Mucosa of stomach (tissue), 1 donor: ENCODE measurements around the gene RET.

ENCODE experiments used
- H3K27me3 ChIP-seq: one replicate; pipeline ENCODE4 v1.7.0; 2013; ENCODE audit warnings: mild to moderate bottlenecking, low read length; ENCODE audit not compliant: control insufficient read depth, insufficient read depth
- H3K36me3 ChIP-seq: one replicate; pipeline ENCODE4 v1.7.0; 2013; ENCODE audit warnings: low read length; ENCODE audit not compliant: control insufficient read depth, insufficient read depth
- H3K4me1 ChIP-seq: one replicate; pipeline ENCODE4 v1.7.0; 2013; ENCODE audit warnings: mild to moderate bottlenecking, low read length; ENCODE audit not compliant: control insufficient read depth, insufficient read depth
- H3K4me3 ChIP-seq: one replicate; pipeline ENCODE4 v1.7.0; 2013; ENCODE audit warnings: low read length
- H3K9ac ChIP-seq: one replicate; pipeline ENCODE4 v1.7.0; 2013; ENCODE audit warnings: mild to moderate bottlenecking, low read length, moderate library complexity
- H3K9me3 ChIP-seq: one replicate; pipeline ENCODE4 v1.7.0; 2013; ENCODE audit warnings: mild to moderate bottlenecking, low read length, moderate library complexity; ENCODE audit not compliant: control insufficient read depth
- donor health status: Pancreatic carcinoma.

Gene RET

DNA sequence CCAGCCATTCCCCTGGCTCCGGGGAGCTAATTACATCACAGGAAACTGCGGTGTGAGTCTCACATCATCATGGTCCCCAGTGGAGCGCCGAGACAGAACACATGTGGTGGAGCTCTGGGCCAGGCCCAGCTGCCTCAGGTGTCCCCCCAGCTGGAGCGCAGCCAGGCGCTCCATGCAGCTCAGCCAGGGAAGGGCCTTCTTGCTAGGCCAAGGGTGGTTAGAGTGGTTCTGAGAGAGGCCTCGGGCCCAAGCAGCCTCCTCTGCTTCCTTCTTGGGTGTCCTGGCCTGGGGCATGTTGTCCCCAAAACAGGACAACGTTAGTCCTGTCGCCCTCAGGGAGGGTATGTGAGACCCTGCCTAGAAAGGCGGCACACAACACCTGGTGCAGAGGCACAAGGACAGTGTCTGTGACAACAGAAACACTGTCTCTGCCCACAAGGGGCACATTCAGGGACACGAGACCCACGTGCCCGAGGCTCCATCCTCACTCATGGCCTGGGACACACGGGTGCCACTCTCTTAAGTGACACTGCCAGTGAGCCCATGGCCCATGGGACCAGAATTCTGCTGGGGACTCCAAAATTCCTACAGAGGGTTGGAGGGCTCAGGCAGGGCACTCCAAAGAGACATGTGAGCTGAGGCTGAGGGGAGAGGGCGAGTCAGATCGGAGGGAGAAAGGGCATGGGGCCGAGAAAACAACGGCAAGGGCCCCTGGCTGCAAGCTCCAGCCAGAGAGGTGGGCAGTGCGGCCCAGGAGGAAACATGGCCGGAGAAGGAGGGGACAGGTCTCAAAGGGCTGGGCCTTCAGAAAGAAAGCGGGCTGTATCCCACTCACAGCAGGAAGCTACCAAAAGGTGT, 37.0 kb upstream of the RET start:
- Histone ChIP-seq H3K27me3 (no peaks in the 10 kb centered on the region), H3K4me3 (no peak overlapping the region), H3K9ac (no peak overlapping the region), H3K4me1 (no peaks in the 10 kb centered on the region), H3K36me3 (no peaks in the 10 kb centered on the region), H3K9me3 (no peaks in the 10 kb centered on the region)

- no peaks in the 10 kb centered on the region for H3K36me3 ChIP-seq
- no peak overlapping the region for H3K9ac ChIP-seq
- no peaks in the 10 kb centered on the region for H3K9me3 ChIP-seq
- H3K27me3 ChIP-seq = no peaks in the 10 kb centered on the region
- no peak overlapping the region for H3K4me3 ChIP-seq
- H3K4me1 ChIP-seq = no peaks in the 10 kb centered on the region
Measured at GRCh38 chr10:43040482-43041256, 36.2 kb upstream of the RET start.

GRCh38 chr10:43041422-43042342, 35.2 kb upstream of the RET start:
- no peaks in the 10 kb centered on the region for H3K27me3 ChIP-seq
- no peaks in the 10 kb centered on the region for H3K4me1 ChIP-seq
- H3K9me3 ChIP-seq = no peaks in the 10 kb centered on the region
- H3K4me3 ChIP-seq = no peak overlapping the region
- no peak overlapping the region for H3K9ac ChIP-seq
- H3K36me3 ChIP-seq = no peaks in the 10 kb centered on the region

GRCh38 chr10:43042503-43043341, 34.1 kb upstream of the RET start:
- no peaks in the 10 kb centered on the region for H3K4me1 ChIP-seq
- H3K9ac ChIP-seq = no peak overlapping the region
- no peak overlapping the region for H3K4me3 ChIP-seq
- no peaks in the 10 kb centered on the region for H3K36me3 ChIP-seq
- no peaks in the 10 kb centered on the region for H3K27me3 ChIP-seq
- no peaks in the 10 kb centered on the region for H3K9me3 ChIP-seq

- Histone ChIP-seq H3K4me3 (no peak overlapping the region), H3K27me3 (no peaks in the 10 kb centered on the region), H3K9me3 (no peaks in the 10 kb centered on the region), H3K36me3 (no peaks in the 10 kb centered on the region), H3K9ac (no peak overlapping the region), H3K4me1 (no peaks in the 10 kb centered on the region)
Measured at GRCh38 chr10:43043342-43043772, 33.5 kb upstream of the RET start.

DNA sequence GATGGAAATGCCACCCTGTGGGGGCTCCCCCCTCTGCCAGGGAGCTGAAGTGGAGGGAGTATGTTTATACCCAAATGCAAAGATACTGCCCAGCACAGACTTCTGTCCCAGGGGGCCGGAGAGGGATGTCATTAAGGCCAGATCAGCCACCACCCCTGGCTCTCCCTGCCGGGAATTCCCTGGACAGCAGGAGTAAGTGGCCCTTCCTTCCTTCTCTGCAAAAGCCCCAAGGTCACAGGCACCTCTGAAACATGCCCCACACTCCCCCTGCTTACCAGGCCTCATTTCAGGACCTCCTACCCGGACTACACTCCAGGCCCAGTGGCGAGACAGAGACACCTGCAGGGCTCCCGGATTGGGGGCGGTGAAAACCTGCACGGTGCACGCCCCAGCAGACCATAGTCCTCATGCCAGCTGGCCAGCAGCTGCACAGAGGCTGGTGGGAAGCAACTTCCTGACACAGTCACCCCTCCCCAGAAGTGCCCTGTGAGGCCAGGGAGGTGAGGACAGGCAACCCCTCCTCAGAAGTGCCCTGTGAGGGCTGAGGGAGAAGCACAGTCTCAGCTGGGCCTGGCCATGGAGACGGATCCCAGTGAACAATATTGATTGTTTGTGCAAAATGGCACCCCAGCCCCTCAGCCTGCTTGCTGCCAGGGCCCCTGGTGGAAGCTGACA, 33.0 kb upstream of the RET start:
- H3K36me3 ChIP-seq = no peaks in the 10 kb centered on the region
- H3K9me3 ChIP-seq = no peaks in the 10 kb centered on the region
- no peak overlapping the region for H3K4me3 ChIP-seq
- no peak overlapping the region for H3K9ac ChIP-seq
- no peaks in the 10 kb centered on the region for H3K27me3 ChIP-seq
- H3K4me1 ChIP-seq = no peaks in the 10 kb centered on the region

DNA sequence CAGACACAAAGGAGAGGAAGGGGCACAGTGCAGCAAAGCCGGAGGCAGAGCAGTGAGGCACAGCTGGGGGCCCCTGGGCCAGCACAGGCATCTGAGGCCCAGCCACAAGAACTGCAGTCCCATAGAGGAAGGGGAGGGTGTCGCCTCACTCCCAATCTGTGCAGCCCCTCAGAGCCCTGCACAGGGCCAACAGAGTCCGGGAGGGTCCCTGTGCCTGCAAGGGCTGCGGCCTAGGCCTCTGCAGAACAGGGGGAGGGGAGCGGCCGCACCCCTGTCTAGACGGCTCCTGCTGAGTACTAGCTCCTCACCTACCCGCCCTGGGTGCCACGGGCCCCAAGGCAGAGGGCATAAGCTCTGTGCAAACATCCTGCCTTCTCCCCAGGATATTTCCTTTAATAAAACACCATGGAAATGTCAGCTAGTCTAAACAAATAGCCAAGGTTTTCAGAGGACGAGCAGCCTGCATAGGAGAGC, 32.4 kb upstream of the RET start:
- no peak overlapping the region for H3K9ac ChIP-seq
- H3K4me1 ChIP-seq = no peaks in the 10 kb centered on the region
- H3K4me3 ChIP-seq = no peak overlapping the region
- no peaks in the 10 kb centered on the region for H3K9me3 ChIP-seq
- H3K27me3 ChIP-seq = peaks cover 4% of the 10 kb centered on the region
- H3K36me3 ChIP-seq = no peaks in the 10 kb centered on the region

- Histone ChIP-seq H3K4me3 (no peak overlapping the region), H3K4me1 (no peaks in the 10 kb centered on the region), H3K9me3 (no peaks in the 10 kb centered on the region), H3K9ac (no peak overlapping the region), H3K36me3 (no peaks in the 10 kb centered on the region), H3K27me3 (peaks cover 4% of the 10 kb centered on the region)
Measured at GRCh38 chr10:43044961-43045621, 31.8 kb upstream of the RET start.

- Histone ChIP-seq H3K4me1 (no peaks in the 10 kb centered on the region), H3K27me3 (peaks cover 4% of the 10 kb centered on the region), H3K9me3 (no peaks in the 10 kb centered on the region), H3K9ac (no peak overlapping the region), H3K36me3 (no peaks in the 10 kb centered on the region), H3K4me3 (no peak overlapping the region)
Measured at GRCh38 chr10:43045631-43046287, 31.1 kb upstream of the RET start.

DNA sequence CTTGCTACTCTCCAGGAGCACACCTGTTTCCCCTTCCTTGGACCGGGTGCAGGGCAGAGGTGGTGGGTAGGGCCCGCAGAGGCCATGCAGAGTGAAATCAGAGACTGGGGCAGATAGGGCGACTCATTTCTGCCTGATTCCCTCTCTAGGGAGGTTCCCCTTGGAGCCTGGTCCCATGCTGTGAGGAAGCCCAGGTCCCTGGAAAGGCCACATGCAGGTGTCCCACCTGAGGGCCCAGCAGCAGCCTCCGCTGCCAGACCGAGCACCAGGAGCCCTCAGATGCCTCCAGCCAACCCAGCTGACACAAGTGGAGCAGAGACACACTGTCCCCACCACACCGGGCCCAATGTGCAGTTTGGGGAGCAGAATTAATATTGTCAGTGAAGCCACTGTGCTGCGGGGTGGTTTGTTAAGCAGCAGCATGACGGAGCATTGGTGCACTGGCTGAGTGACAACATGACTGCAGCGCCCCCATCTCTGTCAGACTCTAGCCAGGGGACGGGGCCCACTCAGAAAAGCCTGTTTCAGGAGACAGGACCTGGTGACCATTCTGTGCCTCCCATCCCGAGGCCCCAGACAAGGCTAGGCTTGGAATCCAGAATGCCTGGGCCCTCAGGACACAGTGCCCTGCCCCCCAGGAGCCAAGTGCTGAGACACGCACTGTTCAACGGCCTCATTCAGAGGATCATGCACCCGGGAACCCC, 30.4 kb upstream of the RET start:
- H3K27me3 ChIP-seq = peaks cover 4% of the 10 kb centered on the region
- H3K4me3 ChIP-seq = no peak overlapping the region
- no peaks in the 10 kb centered on the region for H3K4me1 ChIP-seq
- no peaks in the 10 kb centered on the region for H3K36me3 ChIP-seq
- H3K9me3 ChIP-seq = no peaks in the 10 kb centered on the region
- H3K9ac ChIP-seq = no peak overlapping the region
